ENCODE results near the gene PRKACA.
"Not testable (repeated sequence)": the region's sequence is repeated elsewhere in the genome, so short reads cannot be mapped to it uniquely, and the experiment has no call there.

Gene PRKACA

DNA sequence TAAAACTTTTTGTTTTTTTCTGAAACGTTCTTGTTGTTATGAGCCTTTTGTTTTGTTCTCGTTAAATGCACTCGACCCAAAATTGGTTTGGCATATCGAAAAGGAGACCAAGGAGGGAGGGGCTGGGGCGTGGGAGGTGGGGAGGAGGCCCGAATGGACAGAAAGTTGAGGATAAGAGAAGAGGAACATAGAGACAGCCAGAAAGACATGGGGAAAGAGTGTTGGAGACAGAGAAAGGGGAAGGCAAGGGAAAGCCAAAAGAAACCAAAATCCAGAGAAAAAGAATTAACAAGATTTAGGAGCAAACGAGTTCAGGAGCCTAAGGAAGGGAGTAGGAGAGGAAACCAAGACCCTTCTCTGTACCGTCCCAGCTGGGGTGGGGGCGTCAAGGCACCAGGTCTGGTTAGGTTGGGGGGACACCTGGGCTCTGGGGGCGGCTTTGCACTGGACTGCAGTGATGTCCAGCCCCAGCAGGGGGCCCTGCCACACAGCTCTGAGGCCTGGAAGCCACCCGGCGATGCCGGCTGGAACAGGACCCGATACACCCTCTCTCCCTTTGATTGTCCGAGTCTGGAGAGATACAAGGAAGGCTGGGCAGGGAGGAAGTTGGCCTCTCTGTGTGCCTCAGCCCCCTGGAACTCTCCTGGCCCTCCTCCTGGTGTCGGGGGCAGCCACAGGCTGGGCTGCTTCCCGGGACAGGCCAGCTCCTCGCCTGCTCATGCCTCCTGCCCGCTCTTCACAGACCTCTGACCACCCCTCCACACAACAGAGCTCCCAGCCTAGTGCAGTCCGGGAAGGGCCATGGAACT is 30.4 kb upstream of the PRKACA start:
- no peak overlapping the region for H3K27ac ChIP-seq (replicated peaks)

DNA sequence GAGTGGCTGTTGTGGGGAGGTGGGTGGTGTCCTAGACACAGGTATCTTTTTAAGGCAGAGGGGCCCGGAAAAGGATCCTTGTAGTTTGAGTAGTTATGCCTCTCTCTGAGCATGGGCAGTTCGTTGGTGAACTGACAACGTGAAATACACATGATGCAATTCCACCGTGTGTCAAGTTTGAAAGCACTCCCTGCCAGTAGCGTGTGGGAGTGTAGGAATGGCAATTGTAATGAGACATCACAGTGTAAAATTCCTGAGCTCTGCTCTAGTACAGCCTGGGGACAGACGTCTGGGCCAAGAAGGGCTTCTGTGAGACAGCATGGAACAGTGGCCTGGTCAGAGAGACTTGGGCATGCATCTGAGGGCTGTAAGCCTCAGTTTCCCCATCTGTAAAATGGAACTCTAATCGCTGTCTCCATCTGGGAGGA is 29.2 kb upstream of the PRKACA start:
- no peak overlapping the region for H3K4me3 ChIP-seq (replicated peaks; ENCODE audit: insufficient read depth, low read length)
- H3K27me3 ChIP-seq (ENCODE audit: insufficient read depth, poor library complexity, severe bottlenecking): no peaks in the 10 kb centered on the region
- peak; percentile 30 to 35 for DNase-seq (ENCODE audit: low read depth in 1 of 2, low spot score in 1 of 2)
- H3K27ac ChIP-seq (replicated peaks): no peak overlapping the region
- TF ChIP-seq POLR2AphosphoS5 (IDR thresholded peaks at IDR 0.05; ENCODE audit: low read depth) (no peak), GABPA (IDR thresholded peaks at IDR 0.05; ENCODE audit: low read depth) (no peak), SPI1 (IDR thresholded peaks at IDR 0.05; ENCODE audit: borderline replicate concordance, low read depth) (no peak)
- TF ChIP-seq, protein P1, sequence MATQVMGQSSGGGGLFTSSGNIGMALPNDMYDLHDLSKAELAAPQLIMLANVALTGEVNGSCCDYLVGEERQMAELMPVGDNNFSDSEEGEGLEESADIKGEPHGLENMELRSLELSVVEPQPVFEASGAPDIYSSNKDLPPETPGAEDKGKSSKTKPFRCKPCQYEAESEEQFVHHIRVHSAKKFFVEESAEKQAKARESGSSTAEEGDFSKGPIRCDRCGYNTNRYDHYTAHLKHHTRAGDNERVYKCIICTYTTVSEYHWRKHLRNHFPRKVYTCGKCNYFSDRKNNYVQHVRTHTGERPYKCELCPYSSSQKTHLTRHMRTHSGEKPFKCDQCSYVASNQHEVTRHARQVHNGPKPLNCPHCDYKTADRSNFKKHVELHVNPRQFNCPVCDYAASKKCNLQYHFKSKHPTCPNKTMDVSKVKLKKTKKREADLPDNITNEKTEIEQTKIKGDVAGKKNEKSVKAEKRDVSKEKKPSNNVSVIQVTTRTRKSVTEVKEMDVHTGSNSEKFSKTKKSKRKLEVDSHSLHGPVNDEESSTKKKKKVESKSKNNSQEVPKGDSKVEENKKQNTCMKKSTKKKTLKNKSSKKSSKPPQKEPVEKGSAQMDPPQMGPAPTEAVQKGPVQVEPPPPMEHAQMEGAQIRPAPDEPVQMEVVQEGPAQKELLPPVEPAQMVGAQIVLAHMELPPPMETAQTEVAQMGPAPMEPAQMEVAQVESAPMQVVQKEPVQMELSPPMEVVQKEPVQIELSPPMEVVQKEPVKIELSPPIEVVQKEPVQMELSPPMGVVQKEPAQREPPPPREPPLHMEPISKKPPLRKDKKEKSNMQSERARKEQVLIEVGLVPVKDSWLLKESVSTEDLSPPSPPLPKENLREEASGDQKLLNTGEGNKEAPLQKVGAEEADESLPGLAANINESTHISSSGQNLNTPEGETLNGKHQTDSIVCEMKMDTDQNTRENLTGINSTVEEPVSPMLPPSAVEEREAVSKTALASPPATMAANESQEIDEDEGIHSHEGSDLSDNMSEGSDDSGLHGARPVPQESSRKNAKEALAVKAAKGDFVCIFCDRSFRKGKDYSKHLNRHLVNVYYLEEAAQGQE (IDR thresholded peaks at IDR 0.05; ENCODE audit: insufficient replicate concordance, low read depth): no peak
- TF ChIP-seq, protein P2, sequence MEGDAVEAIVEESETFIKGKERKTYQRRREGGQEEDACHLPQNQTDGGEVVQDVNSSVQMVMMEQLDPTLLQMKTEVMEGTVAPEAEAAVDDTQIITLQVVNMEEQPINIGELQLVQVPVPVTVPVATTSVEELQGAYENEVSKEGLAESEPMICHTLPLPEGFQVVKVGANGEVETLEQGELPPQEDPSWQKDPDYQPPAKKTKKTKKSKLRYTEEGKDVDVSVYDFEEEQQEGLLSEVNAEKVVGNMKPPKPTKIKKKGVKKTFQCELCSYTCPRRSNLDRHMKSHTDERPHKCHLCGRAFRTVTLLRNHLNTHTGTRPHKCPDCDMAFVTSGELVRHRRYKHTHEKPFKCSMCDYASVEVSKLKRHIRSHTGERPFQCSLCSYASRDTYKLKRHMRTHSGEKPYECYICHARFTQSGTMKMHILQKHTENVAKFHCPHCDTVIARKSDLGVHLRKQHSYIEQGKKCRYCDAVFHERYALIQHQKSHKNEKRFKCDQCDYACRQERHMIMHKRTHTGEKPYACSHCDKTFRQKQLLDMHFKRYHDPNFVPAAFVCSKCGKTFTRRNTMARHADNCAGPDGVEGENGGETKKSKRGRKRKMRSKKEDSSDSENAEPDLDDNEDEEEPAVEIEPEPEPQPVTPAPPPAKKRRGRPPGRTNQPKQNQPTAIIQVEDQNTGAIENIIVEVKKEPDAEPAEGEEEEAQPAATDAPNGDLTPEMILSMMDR (IDR thresholded peaks at IDR 0.05; ENCODE audit: insufficient read depth, low read length): no peak

More for the DNA sequence above, 30.4 kb upstream of the PRKACA start:
- DNase-seq (ENCODE audit: low read depth in 1 of 2, low spot score in 1 of 2): peak in 1 of 2 experiments; percentile 28
- no peaks in the 10 kb centered on the region for H3K27me3 ChIP-seq (ENCODE audit: insufficient read depth, poor library complexity, severe bottlenecking)
- H3K4me3 ChIP-seq (replicated peaks; ENCODE audit: insufficient read depth, low read length): no peak overlapping the region
- TF ChIP-seq GABPA (IDR thresholded peaks at IDR 0.05; ENCODE audit: low read depth): no peak
- TF ChIP-seq, protein P2 (IDR thresholded peaks at IDR 0.05; ENCODE audit: insufficient read depth, low read length): peak; percentile 54
- TF ChIP-seq, protein P1 (IDR thresholded peaks at IDR 0.05; ENCODE audit: insufficient replicate concordance, low read depth): no peak

DNA sequence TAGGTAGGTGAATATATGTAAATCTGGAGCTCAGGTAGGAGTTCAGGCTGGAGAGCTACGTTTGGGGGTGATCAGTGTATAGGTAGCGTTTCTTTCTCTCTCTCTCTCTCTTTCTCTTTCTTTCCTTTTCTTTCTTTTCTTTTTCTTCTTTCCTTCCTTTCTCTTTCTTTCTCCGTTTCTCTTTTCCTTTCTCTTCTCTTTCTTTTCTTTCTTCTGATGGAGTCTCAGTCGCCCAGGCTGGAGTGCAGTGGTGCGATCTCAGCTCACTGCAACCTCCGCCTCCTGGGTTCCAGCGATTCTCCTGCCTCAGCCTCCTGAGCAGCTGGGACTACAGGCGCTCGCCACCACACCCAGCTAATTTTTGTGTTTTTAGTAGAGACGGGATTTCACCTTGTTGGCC is 28.6 kb upstream of the PRKACA start:
- H3K27ac ChIP-seq (replicated peaks); H3K4me3 ChIP-seq (replicated peaks; ENCODE audit: insufficient read depth, low read length); H3K27me3 ChIP-seq (ENCODE audit: insufficient read depth, poor library complexity, severe bottlenecking); DNase-seq (ENCODE audit: low read depth in 1 of 2, low spot score in 1 of 2): not testable (repeated sequence)

DNA sequence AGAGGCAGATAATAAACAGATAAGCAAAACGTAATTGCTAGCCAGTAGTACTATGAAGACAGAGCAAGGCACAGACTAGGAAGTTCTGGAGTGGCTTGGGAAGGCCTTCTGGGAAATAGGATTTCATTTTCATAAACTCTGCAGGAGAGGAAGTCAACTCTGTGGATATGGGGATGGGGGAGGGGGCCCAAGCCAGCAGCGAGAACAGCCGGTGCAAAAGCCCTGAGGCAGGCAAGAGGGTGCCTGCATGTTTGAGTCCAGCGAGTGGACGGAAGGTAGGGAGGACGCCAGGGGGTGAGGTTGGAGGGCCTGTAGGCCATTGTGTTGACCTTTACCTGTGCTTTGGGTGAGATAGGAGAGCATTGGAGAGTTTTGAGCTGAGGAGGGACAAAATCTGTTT is 27.8 kb upstream of the PRKACA start:
- no peaks in the 10 kb centered on the region for H3K27me3 ChIP-seq (ENCODE audit: insufficient read depth, poor library complexity, severe bottlenecking)
- DNase-seq (ENCODE audit: low read depth in 1 of 2, low spot score in 1 of 2): no peak
- H3K4me3 ChIP-seq (replicated peaks; ENCODE audit: insufficient read depth, low read length): no peak overlapping the region
- H3K27ac ChIP-seq (replicated peaks): no peak overlapping the region
- TF ChIP-seq GABPA (IDR thresholded peaks at IDR 0.05; ENCODE audit: low read depth) (no peak), SPI1 (IDR thresholded peaks at IDR 0.05; ENCODE audit: borderline replicate concordance, low read depth) (no peak)

Measured in HL-60 (cell line).